GM19035 (cell line): ENCODE results near the gene FAM98C.

Experiments
- ATAC-seq: cut with Tn5 transposase; IDR thresholded peaks from one replicate; pipeline ENCODE4 v1.9.1; 2021; ENCODE audit not compliant: unreplicated experiment

FAM98C gene

DNA sequence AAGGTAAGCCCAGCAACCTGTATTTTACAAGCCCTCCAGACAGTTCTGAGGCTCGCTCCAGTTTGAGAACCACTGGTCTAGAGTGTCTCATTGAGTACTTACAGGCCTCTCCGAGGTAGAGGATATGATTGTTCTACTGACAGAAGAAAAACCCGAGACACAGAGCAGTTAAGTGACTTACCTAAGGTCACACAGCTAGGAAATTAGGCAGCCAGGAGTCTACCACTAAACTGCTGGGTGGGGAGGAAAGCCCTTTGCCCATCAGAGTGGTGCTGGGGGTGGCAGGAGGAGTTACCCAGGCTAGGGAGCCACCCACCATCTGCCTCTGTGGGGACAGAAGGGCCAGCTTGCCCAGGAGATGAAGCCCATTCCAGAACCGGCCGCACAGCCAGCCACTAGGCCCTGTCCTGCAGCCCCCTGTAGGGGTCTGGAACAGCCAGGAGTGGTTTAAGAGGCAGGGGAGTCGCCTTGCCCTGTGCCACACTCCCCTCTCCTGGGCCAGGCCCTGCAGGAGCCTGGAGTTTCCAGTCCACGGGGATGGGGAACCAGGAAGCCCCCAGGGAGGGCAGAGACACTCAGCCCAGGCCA is 22.4 kb downstream of the FAM98C start:
- no peak for ATAC-seq

DNA sequence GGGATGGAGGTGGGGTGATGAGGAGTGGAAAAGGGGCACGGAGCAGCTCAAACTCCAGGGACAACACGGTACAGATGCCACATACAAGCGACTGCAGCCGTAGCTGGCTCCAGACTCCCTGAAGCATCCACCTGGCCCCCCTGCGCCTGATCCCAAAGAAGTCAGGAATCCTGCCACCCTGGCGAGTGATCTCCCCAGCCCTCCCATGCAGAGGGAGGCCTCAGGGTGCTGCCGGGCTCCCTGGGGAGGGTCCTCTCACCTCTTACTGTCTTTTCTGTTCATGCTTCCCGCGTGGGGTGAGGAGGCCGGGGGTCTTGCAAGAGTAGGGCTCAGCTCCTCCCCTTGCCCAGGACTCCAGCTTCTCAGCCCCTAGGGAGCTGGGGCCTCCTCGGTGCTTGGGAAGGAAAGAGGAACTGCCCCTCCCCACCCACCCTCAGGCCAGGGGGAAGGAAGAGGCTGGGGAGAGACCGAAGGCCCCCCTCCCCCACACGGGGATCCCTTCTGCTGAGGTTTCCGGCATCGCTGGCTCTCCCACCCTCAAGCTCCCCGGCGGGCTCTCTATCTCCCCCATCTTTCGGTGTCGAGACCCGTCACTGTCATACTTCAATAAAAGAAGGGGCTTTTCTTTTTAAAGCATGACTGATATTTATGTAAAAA is 23.0 kb downstream of the FAM98C start, which contains the start of gene RASGRP4:
TSS of gene RASGRP4 (minus strand) at position 410 of the 657 bp plus-strand sequence. CDS start at position 282, 128 bp downstream.
- no peak for ATAC-seq

DNA sequence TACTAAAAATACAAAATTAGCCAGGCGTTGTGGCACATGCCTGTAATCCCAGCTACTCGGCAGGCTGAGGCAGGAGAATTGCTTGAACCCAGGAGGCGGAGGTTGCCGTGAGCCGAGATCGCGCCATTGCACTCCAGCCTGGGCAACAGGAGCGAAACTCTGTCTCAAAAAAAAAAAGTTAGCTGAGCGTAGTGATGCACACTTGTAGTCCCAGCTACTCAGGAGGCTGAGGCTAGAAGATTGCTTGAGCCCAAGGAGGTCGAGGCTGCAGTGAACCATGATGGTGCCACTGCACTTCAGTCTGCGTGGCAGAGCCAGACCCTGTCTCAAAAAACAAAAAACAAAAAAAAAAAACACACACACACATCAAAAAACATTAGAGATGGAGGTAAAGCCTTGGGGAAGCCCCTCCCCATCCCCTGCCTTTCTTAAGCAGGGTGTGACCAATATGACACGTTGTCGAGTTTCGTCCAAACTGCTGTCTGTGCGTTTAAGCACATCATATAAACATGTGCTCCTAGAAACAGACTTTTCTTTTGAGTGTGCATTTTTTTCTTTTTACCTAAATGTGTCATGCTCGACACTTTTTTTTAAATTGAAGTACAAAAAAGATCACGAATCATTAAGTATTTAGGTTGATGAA is 24.3 kb downstream of the FAM98C start:
- peak; percentile 53 for ATAC-seq

DNA sequence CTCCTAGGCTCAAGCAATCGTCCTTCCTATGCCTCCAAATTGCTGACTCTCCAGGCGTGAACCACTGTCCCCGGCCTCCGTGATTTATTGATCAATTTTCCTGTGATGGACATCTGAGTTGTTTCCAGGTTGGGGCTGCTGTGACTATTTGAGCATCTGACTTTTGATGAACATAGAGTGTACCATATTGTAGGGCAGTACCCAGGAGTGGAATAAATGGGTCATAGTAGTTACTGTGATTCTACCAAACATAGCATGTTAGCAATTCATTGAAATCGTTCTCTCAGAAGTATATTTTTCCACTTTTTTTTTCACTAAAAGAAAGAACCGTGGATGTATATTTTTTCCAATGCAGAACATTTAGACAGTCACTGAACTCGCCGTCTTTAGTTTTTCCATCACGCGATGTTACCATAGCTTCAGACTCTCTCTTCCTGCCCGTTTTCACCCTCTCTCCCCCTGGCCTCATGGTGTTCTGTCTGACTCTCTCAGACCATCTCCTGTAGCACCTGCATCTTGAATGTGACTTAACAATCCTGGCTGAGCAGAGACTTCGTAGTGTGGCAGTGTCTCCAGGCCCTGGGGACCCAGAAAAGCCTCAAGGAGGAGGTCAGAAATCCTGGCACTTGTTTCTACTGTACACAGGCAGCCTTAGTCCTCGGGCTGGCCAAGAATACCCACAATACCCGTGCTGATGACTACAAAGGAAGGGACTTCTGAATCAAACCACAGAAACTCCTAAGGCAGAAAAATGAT is 26.3 kb downstream of the FAM98C start:
- no peak for ATAC-seq

DNA sequence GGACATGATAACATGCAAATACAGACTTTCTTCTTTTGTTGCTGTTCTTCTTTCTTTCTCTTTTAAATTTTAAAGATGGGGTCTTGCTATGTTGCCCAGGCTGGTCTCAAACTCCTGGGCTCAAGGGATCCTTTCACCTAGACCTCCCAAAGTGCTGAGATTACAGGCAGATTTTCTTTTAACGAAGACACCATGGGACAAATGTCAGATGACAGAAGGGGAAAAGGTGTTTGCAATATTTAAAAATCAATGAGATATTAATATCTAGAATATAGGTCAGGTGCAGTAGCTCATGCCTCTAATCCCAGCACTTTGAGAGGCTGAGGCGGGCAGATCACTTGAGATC is 26.9 kb downstream of the FAM98C start:
- ATAC-seq: no peak

DNA sequence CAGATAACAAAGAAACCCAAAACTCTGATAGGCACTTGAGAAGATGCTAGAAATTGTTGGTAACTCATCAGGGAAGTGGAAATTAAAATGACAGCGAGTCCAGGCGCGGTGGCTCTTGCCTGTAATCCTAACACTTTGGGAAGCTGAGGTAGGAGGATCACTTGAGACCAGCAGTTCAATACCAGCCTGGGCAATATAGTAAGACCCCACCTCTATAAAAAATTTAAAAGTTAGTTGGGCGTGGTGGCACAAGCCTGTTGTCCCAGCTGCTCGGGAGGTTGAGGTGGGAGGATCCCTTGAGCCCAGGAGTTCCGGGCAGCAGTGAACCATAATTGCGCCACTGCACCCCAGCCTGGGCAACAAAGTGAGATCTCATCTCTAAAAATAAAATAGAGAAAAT is 28.0 kb downstream of the FAM98C start:
- ATAC-seq: no peak

DNA sequence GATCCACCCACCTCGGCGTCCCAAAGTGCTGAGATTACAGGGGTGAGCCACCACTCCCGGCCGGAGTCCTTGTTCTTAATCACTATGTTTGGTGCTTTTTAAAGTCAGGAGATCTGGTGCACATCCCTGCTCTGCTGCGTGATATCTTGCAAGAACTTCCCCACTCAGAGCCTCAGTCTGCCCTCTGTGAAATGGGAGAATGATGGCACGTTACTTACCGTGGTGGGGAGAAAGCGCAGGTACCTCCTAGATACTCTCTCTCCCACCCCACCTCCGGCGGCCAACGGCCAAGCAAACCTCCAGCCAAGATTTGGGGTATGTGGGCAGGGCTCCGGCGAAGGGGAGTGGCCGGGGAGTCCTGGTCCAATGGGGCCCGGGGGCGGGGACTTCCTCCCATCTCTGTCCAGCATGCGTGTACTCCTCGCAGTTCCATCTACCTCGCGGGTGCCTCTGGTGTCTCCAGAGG is 30.4 kb downstream of the FAM98C start, which contains the start of gene RYR1:
TSS of gene RYR1 (plus strand) at position 424 of the 466 bp plus-strand sequence. CDS start 139 bp downstream, outside the sequence.
- no peak for ATAC-seq

DNA sequence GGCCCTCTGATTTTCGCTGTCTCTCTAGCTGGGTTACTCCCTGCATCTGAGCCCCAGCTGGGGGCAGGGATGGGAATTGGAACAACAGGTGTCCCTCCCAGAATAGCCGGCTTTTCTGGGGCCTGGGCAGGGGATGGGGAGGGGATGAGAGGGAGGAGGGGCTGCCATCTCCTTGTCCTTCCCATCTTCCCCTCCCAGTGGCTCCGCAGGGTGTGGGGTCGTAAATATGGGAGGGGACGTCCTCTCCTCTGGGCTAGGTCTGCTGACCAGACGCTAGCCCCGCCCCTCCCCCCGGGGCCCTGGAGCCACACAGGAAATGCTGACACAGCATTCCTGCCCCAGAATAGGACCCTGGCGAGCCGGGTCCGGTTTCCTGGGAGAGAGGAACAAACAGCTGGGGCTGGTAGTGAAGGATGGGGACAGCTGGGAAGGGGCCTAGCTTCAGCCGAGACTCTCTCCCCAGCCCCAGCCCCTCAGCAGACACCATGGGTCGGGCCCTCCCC is 31.7 kb downstream of the FAM98C start:
- no peak for ATAC-seq

DNA sequence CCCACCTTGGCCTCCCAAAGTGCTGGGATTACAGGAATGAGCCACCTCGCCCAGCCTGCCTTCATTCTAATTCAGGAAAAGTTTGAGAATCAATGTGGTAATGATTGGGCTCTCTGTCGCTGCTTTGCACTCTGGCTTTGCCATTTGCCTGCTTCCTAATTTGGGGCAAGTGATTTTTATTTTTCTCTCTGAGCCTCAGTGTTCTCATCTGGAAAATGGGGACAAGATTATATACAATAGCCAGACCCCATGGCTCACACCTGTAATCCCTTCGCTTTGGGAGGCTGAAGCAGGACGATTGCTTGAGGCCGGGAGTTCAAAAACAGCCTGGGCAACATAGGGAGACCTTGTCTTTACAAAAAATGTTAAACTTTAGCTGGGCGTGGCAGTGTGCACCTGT is 34.4 kb downstream of the FAM98C start:
- no peak for ATAC-seq

DNA sequence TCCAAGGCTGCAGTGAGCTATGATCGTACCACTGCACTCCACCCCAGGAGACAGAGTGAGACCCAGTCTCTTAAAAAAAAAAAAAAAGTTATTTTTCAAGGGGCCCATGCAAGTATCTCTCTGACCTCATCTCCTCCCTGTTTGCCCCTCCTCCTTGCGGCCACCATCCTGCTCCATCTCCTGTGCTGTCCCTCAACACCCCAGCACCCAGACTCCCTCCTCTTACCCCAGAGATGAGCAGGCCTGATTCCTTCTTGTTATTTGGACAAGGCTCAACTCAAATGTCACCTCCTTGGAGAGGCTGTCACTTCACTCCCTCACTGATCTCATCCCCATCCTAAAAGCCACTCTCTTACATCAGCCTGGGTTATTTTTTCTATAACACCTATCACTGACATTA is 35.0 kb downstream of the FAM98C start:
- no peak for ATAC-seq

DNA sequence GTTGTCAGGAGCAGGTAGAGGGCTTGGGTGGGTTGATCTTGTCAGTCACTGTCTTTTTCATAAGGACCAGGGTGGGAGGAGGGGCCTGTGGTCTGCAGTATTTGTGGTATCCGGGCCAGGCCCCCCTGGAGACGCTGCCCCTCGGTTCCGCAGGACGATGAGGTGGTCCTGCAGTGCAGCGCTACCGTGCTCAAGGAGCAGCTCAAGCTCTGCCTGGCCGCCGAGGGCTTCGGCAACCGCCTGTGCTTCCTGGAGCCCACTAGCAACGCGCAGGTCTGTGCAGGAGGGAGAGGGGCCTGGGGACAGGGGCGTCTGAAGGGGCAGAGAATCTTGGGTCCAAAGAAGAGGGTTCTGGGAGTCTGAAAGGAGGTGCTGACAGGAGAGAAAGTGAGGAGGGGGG is 37.7 kb downstream of the FAM98C start:
- no peak for ATAC-seq

DNA sequence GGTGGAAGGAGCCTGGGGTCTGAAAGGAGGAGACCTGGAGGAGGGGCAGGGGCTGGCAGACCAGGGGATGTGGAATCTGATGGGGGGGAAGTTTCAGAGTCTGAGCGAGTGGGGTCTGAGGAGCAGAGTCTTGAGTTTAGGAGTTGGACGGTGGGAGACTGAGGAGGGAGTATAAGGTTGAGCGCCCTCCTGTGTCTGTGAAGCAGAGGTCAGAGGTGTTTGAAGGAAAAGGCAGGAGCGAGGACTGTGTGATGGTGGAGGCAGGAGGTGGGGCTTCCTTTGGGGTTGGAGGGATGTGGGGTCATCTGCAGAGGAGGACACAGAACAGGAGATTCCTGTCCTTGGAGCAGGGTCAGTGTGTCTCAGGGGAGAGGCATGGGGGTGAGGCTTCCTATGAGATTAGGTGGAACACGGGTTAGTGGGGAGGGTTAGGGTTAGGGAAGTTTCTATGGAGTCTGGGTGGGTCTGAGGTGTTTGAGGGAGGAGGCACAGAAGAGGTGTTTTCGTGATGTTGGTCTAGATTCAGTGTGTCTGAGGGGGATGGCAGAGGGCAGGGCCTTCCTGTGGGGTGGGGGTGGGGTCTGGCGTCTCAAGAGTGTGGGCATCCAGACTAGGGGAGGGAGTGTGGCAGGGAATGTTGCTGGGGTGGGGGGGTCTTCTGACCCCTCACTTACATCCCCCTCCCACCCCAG is 38.9 kb downstream of the FAM98C start:
- ATAC-seq: no peak

DNA sequence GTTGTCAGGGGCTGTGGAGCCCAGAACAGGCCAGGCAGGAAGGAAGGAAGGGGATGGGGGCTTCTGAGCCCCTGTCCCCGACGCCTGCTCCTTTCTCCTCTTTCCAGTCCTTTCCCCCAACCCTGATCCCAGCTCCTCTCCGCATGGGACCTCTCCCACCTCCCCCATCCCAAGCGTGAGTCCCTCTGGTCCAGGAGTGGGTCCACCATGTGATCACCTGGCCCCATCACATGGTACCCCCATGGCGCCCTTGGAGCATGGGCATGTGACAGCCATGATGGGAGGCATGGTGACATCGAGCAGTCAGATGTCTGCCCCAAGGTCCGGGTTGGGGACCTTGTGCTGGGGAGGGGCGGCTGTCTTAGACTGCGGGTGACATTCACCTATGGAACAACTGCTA is 39.8 kb downstream of the FAM98C start:
- ATAC-seq: no peak

DNA sequence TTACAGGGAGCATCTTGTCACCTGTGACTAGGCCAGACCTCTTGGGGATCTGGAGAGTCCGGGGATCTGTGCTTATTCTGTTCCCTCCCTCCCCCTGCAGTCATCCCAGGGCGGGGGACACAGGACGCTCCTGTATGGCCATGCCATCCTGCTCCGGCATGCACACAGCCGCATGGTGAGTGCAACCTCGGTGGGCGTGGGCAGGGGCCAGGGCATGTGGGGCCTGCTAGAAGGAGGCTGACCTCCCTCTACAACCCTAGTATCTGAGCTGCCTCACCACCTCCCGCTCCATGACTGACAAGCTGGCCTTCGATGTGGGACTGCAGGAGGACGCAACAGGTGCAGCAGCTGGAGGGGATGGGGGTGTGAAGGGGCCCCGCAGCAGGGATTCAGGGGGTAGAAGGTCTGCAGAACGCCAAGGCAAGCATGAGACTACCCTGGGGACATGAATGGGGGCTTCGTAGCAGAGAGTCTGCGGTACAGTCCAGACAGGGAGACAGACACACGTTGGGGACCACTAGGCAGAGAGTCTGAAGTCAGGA is 40.6 kb downstream of the FAM98C start:
- no peak for ATAC-seq

DNA sequence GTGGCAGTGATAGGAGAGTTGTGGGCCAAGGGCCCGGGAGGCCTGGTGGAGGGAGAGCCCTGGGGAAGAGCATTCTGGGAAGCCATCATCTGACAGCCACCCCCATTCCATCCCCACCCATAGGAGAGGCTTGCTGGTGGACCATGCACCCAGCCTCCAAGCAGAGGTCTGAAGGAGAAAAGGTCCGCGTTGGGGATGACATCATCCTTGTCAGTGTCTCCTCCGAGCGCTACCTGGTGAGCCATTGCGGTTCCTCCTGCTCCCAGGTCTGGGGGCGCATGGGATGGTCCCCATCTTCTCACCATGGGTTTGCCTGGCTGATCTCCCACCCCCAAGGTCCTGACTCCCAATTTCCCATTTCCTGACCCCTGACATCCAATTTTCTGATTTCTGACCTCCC is 41.1 kb downstream of the FAM98C start:
- no peak for ATAC-seq

DNA sequence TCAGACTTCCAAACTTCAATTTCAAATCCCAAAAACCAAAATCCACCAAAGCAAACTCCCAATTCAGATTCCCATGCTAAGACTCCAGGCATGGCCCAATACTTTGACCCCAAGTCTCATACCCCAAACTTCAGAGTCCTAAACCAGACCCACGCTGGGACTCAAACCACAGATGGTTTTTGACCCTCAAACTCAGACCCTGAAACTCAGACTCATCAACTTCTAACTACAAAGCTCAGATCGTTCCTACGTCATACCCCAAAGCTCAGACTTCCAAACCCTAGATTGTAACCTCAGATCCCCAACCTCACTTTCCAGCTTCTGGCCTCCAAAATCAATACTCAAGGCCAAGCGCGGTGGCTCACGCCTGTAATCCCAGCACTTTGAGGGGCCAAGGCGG is 42.5 kb downstream of the FAM98C start:
- no peak for ATAC-seq

DNA sequence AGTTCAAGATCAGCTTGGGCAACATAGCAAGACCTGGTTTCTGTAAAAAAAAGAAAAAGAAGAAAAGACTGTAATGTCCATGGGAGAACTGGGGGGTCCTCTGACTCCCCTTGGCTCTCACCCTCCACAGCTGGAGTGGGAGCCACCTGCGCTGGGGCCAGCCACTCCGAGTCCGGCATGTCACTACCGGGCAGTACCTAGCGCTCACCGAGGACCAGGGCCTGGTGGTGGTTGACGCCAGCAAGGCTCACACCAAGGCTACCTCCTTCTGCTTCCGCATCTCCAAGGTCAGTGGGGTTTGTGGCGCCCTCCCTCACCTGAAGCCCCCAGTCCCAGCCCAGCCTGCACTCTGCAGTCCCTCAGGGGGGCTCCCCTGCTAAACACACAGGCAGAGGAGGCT is 45.3 kb downstream of the FAM98C start:
- ATAC-seq: no peak

DNA sequence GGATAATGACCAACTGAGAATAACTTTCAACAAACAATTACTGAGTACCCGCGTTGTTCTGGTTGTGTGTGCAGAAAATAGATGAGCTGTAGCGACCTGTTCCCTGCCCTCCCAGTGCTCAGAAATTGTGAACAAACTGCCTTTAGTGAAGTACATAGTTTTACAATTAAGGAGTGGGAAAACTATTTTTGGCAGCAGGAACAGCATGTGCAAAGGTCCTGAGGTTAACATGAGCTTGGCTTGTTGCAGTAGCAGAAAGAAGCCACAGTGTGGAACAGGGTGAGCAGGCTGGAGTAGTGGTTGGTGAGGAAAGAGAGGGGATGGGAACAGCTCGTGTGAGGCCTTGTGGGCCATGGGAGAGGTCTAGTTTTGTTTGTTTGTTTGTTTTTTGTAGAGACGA is 46.6 kb downstream of the FAM98C start:
- ATAC-seq: no peak

DNA sequence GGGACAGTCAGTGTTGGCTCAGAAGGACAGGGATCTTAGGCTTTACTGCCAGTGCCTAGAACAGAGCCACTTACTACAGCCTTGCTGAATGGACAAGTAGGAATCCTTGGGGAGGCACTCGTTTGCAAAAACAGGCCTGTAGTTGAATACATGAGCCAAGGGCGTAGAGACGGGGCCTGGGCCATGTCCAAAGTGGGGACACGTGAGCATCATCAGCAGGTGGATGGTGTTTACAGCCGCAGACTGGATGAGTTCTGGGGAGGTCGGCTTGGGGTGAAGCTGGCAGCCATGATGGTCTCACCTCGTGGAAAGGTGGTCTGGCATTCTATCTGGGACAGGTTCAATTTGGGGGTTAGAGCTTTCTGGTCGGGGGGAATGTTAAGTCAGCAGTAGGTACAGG is 48.1 kb downstream of the FAM98C start:
- no peak for ATAC-seq

DNA sequence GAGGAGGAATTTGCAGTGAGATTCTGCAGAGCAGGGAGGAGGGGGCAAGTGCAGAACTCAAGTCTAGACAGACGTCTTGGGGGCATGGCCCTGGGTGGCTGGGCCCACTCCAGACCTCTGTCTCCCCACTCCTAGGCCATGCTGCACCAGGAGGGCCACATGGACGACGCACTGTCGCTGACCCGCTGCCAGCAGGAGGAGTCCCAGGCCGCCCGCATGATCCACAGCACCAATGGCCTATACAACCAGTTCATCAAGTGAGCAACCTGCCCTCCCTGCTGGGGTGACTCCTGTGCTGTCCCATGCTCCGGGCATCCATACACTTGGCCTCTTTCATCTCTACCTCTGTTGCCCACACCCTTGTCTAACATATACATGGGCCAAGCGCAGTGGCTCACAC is 48.7 kb downstream of the FAM98C start:
- ATAC-seq: no peak
